HG03066 (cell line): ENCODE data around the gene SELENOF.

ENCODE experiments used
- ATAC-seq: cut with Tn5 transposase; IDR thresholded peaks from one replicate; pipeline ENCODE4 v1.9.1; 2021; ENCODE audit warnings: low read depth; ENCODE audit not compliant: unreplicated experiment

The SELENOF gene

DNA sequence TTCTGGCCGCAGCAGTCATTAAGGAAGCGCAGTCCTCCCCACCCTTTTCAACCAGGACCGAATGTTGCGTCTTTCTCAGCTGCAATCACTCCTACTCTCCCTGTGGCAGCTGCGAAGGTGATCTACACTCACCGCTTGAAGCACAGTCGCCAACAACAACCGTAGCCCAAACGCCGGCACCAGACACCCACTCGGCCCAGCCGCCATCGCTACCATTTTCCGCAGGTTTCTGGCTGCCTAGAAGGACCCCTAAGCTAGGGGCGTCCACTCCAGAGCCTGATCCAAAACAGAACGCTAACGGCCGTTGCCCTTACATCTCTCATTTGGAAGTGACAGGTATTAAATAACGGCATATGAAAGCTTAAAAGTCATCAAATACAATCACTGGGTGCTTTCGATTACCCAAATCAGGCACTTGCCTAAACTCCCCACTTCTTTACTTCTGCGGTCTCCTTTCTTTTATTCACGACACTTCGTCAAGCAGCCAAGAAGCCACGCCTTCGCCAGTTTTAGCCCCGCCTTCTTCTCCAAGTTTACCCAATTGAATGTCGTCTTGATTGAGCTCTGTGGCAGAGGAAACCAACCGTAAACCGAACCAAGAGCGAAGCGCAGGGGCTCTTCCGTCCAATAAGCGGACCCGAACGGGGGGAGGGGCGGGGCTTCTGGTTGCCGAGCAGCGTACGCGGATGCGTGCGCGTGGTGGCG lies at the start of gene SELENOF:
TSS of gene SELENOF (minus strand) at position 231 of the 705 bp plus-strand sequence. CDS start at position 216, 15 bp downstream.
- peak; percentile 78 for ATAC-seq

- no peak for ATAC-seq
Measured at GRCh38 chr1:86960548-86960947, 46.6 kb upstream of the SELENOF start.

- ATAC-seq, result no peak
Measured at GRCh38 chr1:86957221-86957620, 43.3 kb upstream of the SELENOF start.

GRCh38 chr1:86956221-86956620 lies 42.3 kb upstream of the SELENOF start:
- no peak for ATAC-seq

DNA sequence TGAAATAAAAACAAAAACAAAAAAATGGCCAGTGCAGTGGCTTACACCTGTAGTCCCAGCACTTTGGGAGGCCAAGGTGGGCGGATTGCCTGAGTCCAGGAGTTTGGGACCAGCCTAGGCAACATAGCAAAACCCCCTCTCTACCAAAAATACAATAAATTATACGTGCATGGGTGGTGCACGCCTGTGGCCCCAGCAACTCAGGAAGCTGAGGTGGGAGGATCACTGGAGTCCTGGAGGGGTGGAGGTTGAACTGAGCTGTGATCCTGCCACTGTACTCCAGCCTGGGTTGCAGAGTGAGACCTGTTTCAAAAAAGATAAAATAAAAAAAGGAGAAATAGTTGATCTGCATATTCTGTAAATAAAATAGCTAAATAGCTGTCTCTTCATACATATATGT lies 41.8 kb upstream of the SELENOF start:
- no peak for ATAC-seq

DNA sequence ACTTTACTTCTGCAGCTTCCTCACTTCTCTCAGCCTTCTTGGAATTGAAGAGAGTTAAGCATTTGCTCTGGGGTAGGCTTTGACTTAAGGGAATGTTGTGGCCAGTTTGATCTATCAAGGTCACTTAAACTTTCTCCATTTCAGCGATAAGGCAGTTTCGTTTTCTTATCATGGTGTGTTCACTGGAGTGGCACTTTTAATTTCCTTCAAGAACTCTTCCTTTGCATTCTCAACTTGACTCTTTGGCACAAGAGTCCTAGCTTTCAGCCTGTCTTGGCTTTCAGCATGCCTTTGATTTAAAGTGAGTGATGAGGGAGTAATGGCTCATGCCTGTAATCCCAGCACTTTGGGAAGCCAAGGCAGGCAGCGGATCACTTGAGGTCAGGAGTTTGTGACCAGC lies 39.2 kb upstream of the SELENOF start:
- ATAC-seq, result no peak

- ATAC-seq, result no peak
Measured at GRCh38 chr1:86951430-86951829, 37.5 kb upstream of the SELENOF start.

GRCh38 chr1:86950712-86951419 lies 36.9 kb upstream of the SELENOF start:
- ATAC-seq, result no peak

DNA sequence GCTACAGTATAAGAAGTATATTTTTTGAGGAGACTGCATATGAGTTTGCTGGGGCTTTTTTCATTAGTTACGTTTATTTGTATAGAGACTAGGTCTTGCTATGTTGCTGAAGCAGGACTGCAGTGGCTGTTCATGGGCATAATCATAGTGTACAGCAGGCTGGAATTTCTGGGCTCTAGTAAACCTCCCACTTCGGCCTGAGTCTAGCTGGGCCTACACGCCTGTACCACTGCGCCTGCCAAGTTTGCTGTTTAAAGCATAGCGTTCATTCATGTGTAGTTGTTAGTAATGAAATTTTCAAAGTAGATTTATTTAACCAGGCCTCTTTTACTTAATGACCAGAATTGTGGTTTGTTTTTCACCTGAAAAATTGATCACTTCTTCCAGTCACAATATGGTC lies 34.3 kb upstream of the SELENOF start:
- no peak for ATAC-seq

GRCh38 chr1:86942743-86943142 lies 28.8 kb upstream of the SELENOF start:
- ATAC-seq, result no peak

DNA sequence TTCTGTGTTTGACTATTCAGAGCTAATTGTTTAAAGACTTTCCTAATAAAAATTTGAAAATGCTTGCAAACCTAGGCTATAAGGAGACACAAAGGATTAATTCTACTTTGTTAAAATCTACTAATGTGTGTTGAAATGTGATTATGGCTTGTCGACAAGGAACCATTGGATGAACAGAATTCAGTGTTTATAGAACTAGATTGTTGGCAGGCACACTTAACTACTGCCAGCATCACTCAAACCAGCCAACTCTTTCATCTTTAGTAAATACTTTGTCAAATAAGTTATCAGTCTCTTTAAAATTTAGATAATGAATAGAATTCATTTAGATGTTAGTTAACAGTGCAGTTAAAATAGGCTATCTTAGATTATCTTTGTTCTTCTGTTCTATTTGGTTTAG lies 28.1 kb upstream of the SELENOF start:
- ATAC-seq, result no peak

GRCh38 chr1:86940599-86940998 lies 26.7 kb upstream of the SELENOF start:
- ATAC-seq, result no peak

DNA sequence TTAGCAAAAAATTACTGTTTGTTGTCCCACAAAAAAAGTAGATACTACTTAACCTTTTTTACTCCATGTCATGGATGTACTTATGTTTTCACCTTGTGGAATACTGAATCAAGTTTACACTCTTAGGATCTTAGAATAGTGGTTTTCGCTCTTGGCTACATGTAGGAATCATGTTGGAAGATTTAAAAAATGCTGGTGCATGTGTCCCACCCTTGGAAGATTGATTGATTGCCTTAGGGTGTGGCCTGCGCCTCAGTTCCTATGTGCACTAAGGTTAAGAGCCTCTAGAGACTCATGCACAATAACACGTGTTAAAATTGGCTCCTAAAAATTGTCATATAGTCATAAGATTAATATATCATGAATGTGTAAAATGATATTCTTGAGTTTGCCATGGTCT lies 25.5 kb upstream of the SELENOF start:
- ATAC-seq, result no peak

DNA sequence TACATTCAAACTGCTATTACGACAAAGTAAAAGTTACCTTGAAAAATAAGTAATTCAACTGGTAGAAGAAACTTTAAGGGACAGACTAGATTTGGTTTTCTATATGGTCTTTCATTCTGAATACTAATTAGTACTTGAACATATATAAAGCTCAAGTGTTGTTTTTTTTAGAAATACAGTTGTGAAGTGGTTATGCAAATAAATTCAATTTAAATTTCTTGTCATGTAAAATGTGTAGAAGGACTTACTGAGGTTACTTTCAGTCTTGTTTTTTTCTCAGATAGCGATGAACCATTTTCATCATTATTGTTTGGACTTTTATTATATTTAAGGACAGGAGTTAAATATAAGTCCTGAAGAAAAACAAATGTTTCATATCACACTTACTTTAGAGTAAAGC lies 24.9 kb upstream of the SELENOF start:
- ATAC-seq, result no peak

GRCh38 chr1:86938450-86938849 lies 24.5 kb upstream of the SELENOF start:
- no peak for ATAC-seq

DNA sequence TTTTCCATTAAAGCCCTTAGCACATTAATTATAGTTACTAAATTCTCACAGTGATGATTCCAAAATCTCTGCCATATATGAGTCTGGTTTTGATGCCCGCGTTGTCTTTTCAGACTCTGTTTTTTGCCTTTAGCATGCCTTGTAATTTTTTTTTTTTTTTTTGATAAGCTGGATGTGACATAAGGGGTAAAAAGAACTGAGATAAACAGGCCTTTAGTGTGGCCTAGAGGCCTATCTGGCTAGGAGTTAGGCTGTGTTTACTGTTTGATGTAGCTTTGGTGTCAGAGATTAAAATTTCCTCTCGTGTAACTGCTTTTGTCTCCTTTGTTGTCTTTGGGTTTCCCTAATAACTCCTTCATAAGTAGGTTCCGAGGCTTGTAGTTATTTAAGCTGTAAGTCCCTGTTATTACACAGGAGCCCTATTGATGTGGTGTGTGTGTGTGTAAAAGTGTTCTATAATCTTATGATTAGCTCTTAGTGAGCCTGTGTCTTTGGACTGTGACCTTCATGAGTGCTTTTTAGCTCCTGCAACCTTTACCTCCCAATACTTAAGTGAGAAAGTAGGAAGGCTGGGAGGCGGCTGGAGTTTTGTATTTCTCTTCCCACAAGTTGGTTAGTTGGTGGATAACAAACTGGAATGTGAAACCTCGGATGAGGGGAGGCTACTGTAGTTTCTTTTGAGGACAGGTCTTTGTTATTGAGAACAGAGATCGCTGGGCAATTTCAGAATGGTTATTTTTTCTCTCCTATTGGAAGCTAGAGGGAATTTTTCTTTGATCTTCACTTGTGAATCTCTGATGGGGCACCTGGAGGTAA lies 19.8 kb upstream of the SELENOF start:
- no peak for ATAC-seq

- no peak for ATAC-seq
Measured at GRCh38 chr1:86933051-86933450, 19.1 kb upstream of the SELENOF start.

DNA sequence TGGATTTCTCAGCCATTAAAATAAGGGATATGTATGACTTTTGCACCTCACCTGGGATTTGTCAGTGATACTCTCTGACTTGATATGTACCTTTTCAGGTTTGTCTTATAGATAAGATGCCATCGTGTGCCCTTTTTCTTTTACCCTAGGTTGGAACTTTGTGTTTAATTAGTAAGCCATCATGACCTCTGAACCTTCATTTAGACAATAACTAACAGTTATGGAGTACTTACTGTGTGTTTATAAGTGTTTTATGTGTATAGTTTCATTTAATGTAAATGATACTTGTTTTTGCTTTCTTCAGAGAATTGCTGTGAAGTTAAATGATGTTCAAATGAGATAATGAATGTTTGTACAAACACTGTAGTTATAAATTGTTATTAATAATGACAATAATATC lies 14.9 kb upstream of the SELENOF start:
- no peak for ATAC-seq

GRCh38 chr1:86926883-86927282 lies 13.0 kb upstream of the SELENOF start:
- ATAC-seq, result no peak

- ATAC-seq, result no peak
Measured at GRCh38 chr1:86925742-86926141, 11.8 kb upstream of the SELENOF start.

DNA sequence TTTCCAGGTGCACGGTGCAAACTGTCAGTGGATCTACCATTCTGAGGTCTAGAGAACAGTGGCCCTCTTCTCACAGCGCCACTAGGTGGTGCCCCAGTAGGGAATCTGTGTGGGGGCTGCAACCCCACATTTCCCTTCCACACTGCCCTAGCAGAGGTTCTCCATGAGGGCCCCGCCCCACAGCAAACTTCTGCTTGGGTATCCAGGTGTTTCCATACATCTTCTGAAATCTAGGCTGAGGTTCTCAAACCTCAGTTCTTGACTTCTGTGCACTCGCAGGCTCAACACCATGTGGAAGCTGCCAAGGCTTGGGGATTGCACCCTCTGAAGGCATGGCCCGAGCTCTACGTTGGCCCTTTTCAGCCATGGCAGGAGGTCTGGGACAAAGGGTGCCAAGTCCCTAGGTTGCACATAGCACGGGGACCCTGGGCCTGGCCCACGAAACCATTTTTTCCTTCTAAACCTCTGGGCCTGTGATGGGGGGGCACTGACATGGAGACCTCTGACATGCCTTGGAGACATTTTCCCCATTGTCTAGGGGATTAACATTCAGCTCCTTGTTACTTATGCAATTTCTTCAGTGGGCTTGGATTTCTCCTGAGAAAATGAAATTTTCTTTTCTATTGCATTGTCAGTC lies 10.5 kb upstream of the SELENOF start:
- no peak for ATAC-seq
